ENCODE measurements around the gene MPPED1. TPM values are rescaled to one million over a fixed set of nuclear protein-coding genes. Genes with fewer than 3 reads are reported as not detected.

Gene MPPED1
- total and polyA plus RNA-seq, 2 of the 13 experiments (the other 11 are each of a cell fraction or from before 2014, with no cell fraction given), result 0.77 TPM; not detected in 1

GRCh38 chr22:43376765-43377547 is 34.9 kb upstream of the MPPED1 start:
- intact Hi-C loops (cut with micrococcal nuclease; ENCODE audit: unreplicated experiment), result no loop called here
- CTCF ChIA-PET (ENCODE audit: low intra/inter-chr PET ratio, low total read pairs), result no interaction called here
- H3K9ac ChIP-seq (ENCODE audit: insufficient read depth, low read depth, low read length), result no peak overlapping the region
- peaks cover 52% of the 10 kb centered on the region for H3K4me1 ChIP-seq (ENCODE audit: insufficient read depth, low read length)
- DNase-seq (ENCODE audit: low spot score) (no peak), FAIRE-seq (no peak), ATAC-seq (no peak)
- no peaks in the 10 kb centered on the region for H3K27me3 ChIP-seq (ENCODE audit: control insufficient read depth in 1 of 2, insufficient read depth in 2 of 2, low read length in 2 of 2)
- no peak overlapping the region for H3K27ac ChIP-seq (ENCODE audit: extremely low read length, insufficient read depth, low read length)
- H4K20me1 ChIP-seq (ENCODE audit: insufficient read depth, low read length), result no peaks in the 10 kb centered on the region
- no peak overlapping the region for H2AFZ ChIP-seq (ENCODE audit: low read length)
- in situ Hi-C loops (cut with HindIII; ENCODE audit: extremely low pct_ligation_motif_present, low pct_unique_long_range_greater_than_20kb), result no loop called here
- POLR2A ChIA-PET, result no interaction called here
- H3K4me3 ChIP-seq (replicated peaks in 1 of 3; ENCODE audit: insufficient read depth in 1 of 3, low read depth in 2 of 3, low read length in 3 of 3), result no peak overlapping the region
- no peaks in the 10 kb centered on the region for H3K36me3 ChIP-seq (replicated peaks in 1 of 2; ENCODE audit: control insufficient read depth in 1 of 2, insufficient read depth in 2 of 2, low read length in 2 of 2)
- 56% methylated on average over 15 of the region's 15 CpGs for WGBS (ENCODE audit: low lambda C conversion rate)
- no TSS peak for BruUV-seq (replicated peaks)
- H3K4me2 ChIP-seq (ENCODE audit: low read depth, low read length), result 0 out of 2 replicates have a peak overlapping the region, but pooled peaks have one; percentile 5
- H3K79me2 ChIP-seq (ENCODE audit: insufficient read depth, low read length), result no peaks in the 10 kb centered on the region
- no peaks in the 10 kb centered on the region for H3K9me3 ChIP-seq (ENCODE audit: low read length)
- TF ChIP-seq, protein P1, sequence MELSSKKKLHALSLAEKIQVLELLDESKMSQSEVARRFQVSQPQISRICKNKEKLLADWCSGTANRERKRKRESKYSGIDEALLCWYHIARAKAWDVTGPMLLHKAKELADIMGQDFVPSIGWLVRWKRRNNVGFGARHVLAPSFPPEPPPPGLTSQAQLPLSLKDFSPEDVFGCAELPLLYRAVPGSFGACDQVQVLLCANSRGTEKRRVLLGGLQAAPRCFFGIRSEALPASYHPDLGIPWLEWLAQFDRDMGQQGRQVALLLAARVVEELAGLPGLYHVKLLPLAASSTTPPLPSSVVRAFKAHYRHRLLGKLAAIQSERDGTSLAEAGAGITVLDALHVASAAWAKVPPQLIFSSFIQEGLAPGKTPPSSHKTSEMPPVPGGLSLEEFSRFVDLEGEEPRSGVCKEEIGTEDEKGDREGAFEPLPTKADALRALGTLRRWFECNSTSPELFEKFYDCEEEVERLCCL (CRISPR knock-in tag; IDR thresholded peaks at IDR 0.05; ENCODE audit: borderline replicate concordance), result no peak
- TF ChIP-seq, protein P2, sequence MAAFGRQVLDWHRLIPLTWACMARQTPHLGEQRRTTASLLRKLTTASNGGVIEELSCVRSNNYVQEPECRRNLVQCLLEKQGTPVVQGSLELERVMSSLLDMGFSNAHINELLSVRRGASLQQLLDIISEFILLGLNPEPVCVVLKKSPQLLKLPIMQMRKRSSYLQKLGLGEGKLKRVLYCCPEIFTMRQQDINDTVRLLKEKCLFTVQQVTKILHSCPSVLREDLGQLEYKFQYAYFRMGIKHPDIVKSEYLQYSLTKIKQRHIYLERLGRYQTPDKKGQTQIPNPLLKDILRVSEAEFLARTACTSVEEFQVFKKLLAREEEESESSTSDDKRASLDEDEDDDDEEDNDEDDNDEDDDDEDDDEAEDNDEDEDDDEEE (CRISPR knock-in tag; IDR thresholded peaks at IDR 0.05), result no peak
- TF ChIP-seq ZNF720 (CRISPR knock-in tag; IDR thresholded peaks at IDR 0.05), result no peak
- TF ChIP-seq CENPX (CRISPR knock-in tag; IDR thresholded peaks at IDR 0.05), result no peak
- no peak for TF ChIP-seq ZFP36L1 (CRISPR knock-in tag; IDR thresholded peaks at IDR 0.05)
- no peak for TF ChIP-seq HNRNPL (IDR thresholded peaks at IDR 0.05; ENCODE audit: low read depth, low read length)
- no peak for TF ChIP-seq ZMYM2 (CRISPR knock-in tag; IDR thresholded peaks at IDR 0.05)
